ENCODE measurements around the gene VOPP1. TPM values are rescaled to one million over a fixed set of nuclear protein-coding genes. Genes with fewer than 3 reads are reported as not detected.

The VOPP1 gene
- total RNA-seq, 1 experiment from 2014 or later, result 63.9 TPM

DNA sequence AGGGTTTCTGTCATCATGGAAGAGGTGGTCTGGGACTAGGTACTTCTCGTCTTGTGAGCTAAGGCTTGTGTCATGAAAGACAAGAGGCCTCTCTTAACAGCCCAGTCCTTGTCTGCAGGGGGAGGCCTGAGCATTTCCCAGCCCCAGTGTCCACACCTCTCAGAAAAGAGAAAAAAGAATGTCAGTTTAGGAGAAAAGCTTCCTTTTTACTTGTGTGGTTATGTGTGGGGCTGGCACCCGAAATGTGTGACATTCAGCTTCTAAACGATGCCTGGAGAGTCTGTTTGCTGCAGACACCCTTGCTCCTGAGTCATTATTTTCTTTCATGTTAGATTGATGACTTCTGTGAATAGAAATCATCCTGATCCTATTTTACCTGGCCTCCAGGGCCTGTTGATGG lies 139.8 kb downstream of the VOPP1 start:
- H3K36me3 Mint-ChIP-seq, result 0 out of 2 replicates have a peak, but pooled peaks cover under 1% of the 10 kb centered on the region
- H3K4me1 Mint-ChIP-seq, result peaks cover 5% of the 10 kb centered on the region
- H3K27ac Mint-ChIP-seq, result no peak overlapping the region
- H3K9me3 Mint-ChIP-seq, result no peaks in the 10 kb centered on the region
- CTCF ChIA-PET, result interaction anchor here (1.1 to 2.0 kb wide), 7 partner anchors 9 to 166 kb away, joined by 3 to 11 read pairs (median 7); no protein-coding TSS in a partner anchor
- H3K4me3 Mint-ChIP-seq, result no peak overlapping the region
- POLR2A ChIA-PET, result no interaction called here
- no peak for DNase-seq (ENCODE audit: low spot score)
- H3K27me3 Mint-ChIP-seq (ENCODE audit: low read depth), result no peaks in the 10 kb centered on the region
- TF ChIP-seq, protein P1, sequence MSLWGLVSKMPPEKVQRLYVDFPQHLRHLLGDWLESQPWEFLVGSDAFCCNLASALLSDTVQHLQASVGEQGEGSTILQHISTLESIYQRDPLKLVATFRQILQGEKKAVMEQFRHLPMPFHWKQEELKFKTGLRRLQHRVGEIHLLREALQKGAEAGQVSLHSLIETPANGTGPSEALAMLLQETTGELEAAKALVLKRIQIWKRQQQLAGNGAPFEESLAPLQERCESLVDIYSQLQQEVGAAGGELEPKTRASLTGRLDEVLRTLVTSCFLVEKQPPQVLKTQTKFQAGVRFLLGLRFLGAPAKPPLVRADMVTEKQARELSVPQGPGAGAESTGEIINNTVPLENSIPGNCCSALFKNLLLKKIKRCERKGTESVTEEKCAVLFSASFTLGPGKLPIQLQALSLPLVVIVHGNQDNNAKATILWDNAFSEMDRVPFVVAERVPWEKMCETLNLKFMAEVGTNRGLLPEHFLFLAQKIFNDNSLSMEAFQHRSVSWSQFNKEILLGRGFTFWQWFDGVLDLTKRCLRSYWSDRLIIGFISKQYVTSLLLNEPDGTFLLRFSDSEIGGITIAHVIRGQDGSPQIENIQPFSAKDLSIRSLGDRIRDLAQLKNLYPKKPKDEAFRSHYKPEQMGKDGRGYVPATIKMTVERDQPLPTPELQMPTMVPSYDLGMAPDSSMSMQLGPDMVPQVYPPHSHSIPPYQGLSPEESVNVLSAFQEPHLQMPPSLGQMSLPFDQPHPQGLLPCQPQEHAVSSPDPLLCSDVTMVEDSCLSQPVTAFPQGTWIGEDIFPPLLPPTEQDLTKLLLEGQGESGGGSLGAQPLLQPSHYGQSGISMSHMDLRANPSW (CRISPR knock-in tag; conservative IDR thresholded peaks at IDR 0.05; ENCODE audit: low read depth), result no peak
- TF ChIP-seq, protein P2, sequence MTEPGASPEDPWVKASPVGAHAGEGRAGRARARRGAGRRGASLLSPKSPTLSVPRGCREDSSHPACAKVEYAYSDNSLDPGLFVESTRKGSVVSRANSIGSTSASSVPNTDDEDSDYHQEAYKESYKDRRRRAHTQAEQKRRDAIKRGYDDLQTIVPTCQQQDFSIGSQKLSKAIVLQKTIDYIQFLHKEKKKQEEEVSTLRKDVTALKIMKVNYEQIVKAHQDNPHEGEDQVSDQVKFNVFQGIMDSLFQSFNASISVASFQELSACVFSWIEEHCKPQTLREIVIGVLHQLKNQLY (CRISPR knock-in tag; IDR thresholded peaks at IDR 0.05), result no peak
- ATAC-seq, result no peak

DNA sequence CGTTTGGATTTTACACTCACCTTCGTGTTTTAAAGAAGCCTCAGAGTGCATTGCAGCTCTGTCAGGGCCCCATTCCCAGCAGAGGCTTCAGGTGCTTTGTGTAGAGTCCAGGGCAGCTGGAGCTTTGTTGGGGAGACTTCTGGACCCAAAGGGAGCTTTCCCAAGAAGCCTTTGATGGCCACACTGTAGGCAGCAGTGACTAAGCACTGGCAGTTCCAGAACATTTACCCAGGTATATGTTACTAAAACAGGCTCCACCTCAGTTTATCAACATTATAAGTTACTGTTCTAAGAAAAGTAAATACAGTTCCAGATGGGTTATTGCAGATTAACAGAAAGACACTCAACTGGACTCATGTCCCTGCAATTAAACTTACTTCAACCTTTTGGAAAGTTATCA lies 140.4 kb downstream of the VOPP1 start:
- CTCF ChIA-PET, result interaction anchor here (1.9 to 2.0 kb wide), 3 partner anchors 8 to 152 kb away, joined by 7 to 11 read pairs (median 9); no protein-coding TSS in a partner anchor
- Mint-ChIP-seq H3K36me3 (0 out of 2 replicates have a peak, but pooled peaks cover 3% of the 10 kb centered on the region), H3K27ac (no peak overlapping the region), H3K4me1 (peaks cover 11% of the 10 kb centered on the region), H3K4me3 (no peak overlapping the region), H3K27me3 (ENCODE audit: low read depth) (no peaks in the 10 kb centered on the region), H3K9me3 (no peaks in the 10 kb centered on the region)
- ATAC-seq, result no peak
- no peak for TF ChIP-seq CBFB (CRISPR knock-in tag; IDR thresholded peaks at IDR 0.05; ENCODE audit: low read depth)
- TF ChIP-seq, protein P3, sequence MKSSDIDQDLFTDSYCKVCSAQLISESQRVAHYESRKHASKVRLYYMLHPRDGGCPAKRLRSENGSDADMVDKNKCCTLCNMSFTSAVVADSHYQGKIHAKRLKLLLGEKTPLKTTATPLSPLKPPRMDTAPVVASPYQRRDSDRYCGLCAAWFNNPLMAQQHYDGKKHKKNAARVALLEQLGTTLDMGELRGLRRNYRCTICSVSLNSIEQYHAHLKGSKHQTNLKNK (CRISPR knock-in tag; IDR thresholded peaks at IDR 0.05), result no peak
- no peak for TF ChIP-seq NR3C1 (CRISPR knock-in tag; conservative IDR thresholded peaks at IDR 0.05; ENCODE audit: low read depth)
- no peak for TF ChIP-seq ZNF232 (CRISPR knock-in tag; IDR thresholded peaks at IDR 0.05)
- TF ChIP-seq, protein P4, sequence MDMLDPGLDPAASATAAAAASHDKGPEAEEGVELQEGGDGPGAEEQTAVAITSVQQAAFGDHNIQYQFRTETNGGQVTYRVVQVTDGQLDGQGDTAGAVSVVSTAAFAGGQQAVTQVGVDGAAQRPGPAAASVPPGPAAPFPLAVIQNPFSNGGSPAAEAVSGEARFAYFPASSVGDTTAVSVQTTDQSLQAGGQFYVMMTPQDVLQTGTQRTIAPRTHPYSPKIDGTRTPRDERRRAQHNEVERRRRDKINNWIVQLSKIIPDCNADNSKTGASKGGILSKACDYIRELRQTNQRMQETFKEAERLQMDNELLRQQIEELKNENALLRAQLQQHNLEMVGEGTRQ (CRISPR knock-in tag; IDR thresholded peaks at IDR 0.05), result no peak
- TF ChIP-seq PRRX2 (CRISPR knock-in tag; IDR thresholded peaks at IDR 0.05), result no peak
- POLR2A ChIA-PET, result no interaction called here
- no peak for DNase-seq (ENCODE audit: low spot score)

DNA sequence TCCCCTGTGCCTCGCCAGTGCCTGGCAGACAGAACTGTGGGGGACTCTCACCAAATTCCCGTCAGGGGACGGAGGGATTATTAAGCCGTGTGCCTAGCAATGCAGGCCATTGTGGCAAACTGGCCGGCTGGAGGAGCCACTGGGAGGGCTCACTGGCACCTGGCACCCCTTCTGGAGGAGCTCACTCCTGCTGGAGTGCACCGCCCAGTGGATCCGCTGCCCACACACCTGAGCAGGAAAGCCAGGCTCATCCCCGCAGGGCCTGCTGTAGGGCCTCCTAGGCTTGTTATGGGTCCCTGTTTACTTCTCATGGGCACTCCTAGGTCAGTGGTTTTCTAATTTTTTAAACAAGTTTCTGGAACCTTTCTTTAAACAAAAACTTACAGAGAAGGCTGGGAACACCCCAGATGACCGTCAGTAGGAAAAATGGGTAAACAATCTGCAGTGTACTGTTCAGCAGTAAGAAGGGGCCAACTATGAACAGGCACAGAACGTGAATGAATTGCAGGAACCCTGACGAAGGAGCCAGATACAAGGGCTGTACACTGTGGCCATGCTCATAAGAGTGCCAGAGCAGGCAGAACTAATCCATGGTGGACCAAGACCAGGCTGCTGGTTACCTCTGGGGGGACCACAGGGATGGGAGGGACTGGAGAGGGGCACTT lies 142.3 kb downstream of the VOPP1 start:
- no peaks in the 10 kb centered on the region for H3K27me3 Mint-ChIP-seq (ENCODE audit: low read depth)
- no peak overlapping the region for H3K27ac Mint-ChIP-seq
- no peak for DNase-seq (ENCODE audit: low spot score)
- peaks cover 22% of the 10 kb centered on the region for H3K4me1 Mint-ChIP-seq
- H3K4me3 Mint-ChIP-seq, result no peak overlapping the region
- CTCF ChIA-PET, result no interaction called here
- H3K36me3 Mint-ChIP-seq, result peaks cover 10% of the 10 kb centered on the region
- H3K9me3 Mint-ChIP-seq, result no peaks in the 10 kb centered on the region
- no peak for TF ChIP-seq ELF4 (CRISPR knock-in tag; IDR thresholded peaks at IDR 0.05; ENCODE audit: low read depth)
- TF ChIP-seq, protein P5, sequence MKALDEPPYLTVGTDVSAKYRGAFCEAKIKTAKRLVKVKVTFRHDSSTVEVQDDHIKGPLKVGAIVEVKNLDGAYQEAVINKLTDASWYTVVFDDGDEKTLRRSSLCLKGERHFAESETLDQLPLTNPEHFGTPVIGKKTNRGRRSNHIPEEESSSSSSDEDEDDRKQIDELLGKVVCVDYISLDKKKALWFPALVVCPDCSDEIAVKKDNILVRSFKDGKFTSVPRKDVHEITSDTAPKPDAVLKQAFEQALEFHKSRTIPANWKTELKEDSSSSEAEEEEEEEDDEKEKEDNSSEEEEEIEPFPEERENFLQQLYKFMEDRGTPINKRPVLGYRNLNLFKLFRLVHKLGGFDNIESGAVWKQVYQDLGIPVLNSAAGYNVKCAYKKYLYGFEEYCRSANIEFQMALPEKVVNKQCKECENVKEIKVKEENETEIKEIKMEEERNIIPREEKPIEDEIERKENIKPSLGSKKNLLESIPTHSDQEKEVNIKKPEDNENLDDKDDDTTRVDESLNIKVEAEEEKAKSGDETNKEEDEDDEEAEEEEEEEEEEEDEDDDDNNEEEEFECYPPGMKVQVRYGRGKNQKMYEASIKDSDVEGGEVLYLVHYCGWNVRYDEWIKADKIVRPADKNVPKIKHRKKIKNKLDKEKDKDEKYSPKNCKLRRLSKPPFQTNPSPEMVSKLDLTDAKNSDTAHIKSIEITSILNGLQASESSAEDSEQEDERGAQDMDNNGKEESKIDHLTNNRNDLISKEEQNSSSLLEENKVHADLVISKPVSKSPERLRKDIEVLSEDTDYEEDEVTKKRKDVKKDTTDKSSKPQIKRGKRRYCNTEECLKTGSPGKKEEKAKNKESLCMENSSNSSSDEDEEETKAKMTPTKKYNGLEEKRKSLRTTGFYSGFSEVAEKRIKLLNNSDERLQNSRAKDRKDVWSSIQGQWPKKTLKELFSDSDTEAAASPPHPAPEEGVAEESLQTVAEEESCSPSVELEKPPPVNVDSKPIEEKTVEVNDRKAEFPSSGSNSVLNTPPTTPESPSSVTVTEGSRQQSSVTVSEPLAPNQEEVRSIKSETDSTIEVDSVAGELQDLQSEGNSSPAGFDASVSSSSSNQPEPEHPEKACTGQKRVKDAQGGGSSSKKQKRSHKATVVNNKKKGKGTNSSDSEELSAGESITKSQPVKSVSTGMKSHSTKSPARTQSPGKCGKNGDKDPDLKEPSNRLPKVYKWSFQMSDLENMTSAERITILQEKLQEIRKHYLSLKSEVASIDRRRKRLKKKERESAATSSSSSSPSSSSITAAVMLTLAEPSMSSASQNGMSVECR (CRISPR knock-in tag; IDR thresholded peaks at IDR 0.05; ENCODE audit: borderline replicate concordance), result no peak
- TF ChIP-seq, protein P6, sequence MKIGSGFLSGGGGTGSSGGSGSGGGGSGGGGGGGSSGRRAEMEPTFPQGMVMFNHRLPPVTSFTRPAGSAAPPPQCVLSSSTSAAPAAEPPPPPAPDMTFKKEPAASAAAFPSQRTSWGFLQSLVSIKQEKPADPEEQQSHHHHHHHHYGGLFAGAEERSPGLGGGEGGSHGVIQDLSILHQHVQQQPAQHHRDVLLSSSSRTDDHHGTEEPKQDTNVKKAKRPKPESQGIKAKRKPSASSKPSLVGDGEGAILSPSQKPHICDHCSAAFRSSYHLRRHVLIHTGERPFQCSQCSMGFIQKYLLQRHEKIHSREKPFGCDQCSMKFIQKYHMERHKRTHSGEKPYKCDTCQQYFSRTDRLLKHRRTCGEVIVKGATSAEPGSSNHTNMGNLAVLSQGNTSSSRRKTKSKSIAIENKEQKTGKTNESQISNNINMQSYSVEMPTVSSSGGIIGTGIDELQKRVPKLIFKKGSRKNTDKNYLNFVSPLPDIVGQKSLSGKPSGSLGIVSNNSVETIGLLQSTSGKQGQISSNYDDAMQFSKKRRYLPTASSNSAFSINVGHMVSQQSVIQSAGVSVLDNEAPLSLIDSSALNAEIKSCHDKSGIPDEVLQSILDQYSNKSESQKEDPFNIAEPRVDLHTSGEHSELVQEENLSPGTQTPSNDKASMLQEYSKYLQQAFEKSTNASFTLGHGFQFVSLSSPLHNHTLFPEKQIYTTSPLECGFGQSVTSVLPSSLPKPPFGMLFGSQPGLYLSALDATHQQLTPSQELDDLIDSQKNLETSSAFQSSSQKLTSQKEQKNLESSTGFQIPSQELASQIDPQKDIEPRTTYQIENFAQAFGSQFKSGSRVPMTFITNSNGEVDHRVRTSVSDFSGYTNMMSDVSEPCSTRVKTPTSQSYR (CRISPR knock-in tag; IDR thresholded peaks at IDR 0.05), result no peak
- TF ChIP-seq ZNF396 (CRISPR knock-in tag; IDR thresholded peaks at IDR 0.05; ENCODE audit: borderline replicate concordance), result no peak
- TF ChIP-seq, protein P7, sequence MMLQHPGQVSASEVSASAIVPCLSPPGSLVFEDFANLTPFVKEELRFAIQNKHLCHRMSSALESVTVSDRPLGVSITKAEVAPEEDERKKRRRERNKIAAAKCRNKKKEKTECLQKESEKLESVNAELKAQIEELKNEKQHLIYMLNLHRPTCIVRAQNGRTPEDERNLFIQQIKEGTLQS (CRISPR knock-in tag; conservative IDR thresholded peaks at IDR 0.05), result no peak
- POLR2A ChIA-PET, result no interaction called here
- ATAC-seq, result no peak

Data from WTC11 (cell line).